ENCODE results near the gene ARL6. TPM values are rescaled to one million over a fixed set of nuclear protein-coding genes. Genes with fewer than 3 reads are reported as not detected.

Gene ARL6
- total and polyA plus RNA-seq, 5 donors: 1.8 to 5.7 (median 5.0) TPM

DNA sequence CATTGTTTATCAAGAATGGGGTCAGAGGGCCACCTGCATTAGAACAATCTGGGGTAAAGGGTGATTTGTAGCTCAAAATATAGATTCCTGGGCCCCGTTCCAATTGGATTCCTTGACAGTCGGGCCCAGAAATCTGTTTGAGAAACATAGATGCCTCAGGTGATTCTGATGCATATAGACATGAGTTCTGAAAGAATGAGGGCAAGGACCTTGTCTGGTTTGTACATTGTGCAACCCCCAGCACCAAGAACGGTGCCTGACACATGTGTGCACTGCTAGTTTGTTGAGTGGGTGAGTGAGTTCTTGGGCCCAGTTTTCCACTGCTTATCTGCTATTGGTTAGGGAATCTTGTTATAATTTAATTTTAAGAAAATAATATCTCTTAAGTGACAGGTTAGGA lies 73.8 kb downstream of the ARL6 start:
- H3K4me3 ChIP-seq (ENCODE audit: low read length): no peak overlapping the region
- 59% methylated on average over 3 of the region's 3 CpGs for WGBS
- H3K27ac ChIP-seq (ENCODE audit: low read length): no peak overlapping the region
- intact Hi-C loops (cut with DNase I): no loop called here
- no peak for ATAC-seq
- no peaks in the 10 kb centered on the region for H3K27me3 ChIP-seq (ENCODE audit: control insufficient read depth, insufficient read depth)
- no peak for DNase-seq
- peaks cover 14% of the 10 kb centered on the region for H3K4me1 ChIP-seq (ENCODE audit: control insufficient read depth, insufficient read depth, low read length)
- H3K9me3 ChIP-seq (ENCODE audit: control insufficient read depth, low read length): no peaks in the 10 kb centered on the region

DNA sequence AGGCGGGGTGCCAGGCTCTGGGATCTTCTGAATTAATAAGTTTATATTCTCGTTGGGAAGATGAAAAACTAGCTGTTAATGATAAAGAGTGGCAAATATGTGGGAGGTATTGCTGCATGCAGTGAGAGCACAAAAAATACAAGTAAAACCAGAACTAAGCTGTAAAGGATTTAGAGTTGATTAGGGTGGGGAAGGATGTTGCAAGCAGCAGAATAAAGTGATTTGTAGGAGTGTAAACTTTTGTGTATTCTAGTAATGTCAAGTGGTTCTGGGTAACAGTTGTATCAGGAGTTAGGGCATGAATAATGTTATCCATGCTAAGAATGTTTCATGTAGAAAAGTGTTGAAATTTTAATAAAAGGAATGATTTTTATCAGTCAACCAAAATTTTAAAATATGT lies 75.4 kb downstream of the ARL6 start:
- 78% methylated on average over 2 of the region's 2 CpGs for WGBS
- ATAC-seq (no peak), DNase-seq (no peak)
- Histone ChIP-seq H3K4me3 (ENCODE audit: low read length) (no peak overlapping the region), H3K9me3 (ENCODE audit: control insufficient read depth, low read length) (no peaks in the 10 kb centered on the region), H3K27ac (ENCODE audit: low read length) (no peak overlapping the region), H3K4me1 (ENCODE audit: control insufficient read depth, insufficient read depth, low read length) (peaks cover 10% of the 10 kb centered on the region), H3K27me3 (ENCODE audit: control insufficient read depth, insufficient read depth) (no peaks in the 10 kb centered on the region)
- intact Hi-C loops (cut with DNase I): no loop called here

DNA sequence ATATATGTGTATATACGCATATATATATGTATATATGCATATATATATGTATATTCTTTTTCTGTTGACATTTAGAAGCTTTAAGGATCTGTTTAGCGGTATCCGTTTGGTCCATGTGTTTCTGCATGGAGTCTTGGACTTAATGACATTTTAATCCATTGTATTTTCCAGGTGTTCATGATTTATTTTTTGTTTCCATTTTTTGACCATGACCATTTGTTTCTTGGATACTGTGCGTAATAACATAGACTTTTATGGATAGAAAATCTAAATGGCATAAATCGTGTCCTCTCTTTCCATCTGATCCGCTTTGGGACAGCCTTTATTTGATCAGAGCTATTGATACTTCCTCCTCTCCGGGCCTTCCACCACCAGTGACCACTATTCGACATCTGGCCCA lies 76.7 kb downstream of the ARL6 start:
- H3K4me1 ChIP-seq (ENCODE audit: control insufficient read depth, insufficient read depth, low read length): peaks cover 10% of the 10 kb centered on the region
- no peak for ATAC-seq
- intact Hi-C loops (cut with DNase I): no loop called here
- no peaks in the 10 kb centered on the region for H3K9me3 ChIP-seq (ENCODE audit: control insufficient read depth, low read length)
- no peak overlapping the region for H3K4me3 ChIP-seq (ENCODE audit: low read length)
- WGBS: 97% methylated on average over 8 of the region's 8 CpGs
- no peaks in the 10 kb centered on the region for H3K27me3 ChIP-seq (ENCODE audit: control insufficient read depth, insufficient read depth)
- no peak overlapping the region for H3K27ac ChIP-seq (ENCODE audit: low read length)
- DNase-seq: no peak

DNA sequence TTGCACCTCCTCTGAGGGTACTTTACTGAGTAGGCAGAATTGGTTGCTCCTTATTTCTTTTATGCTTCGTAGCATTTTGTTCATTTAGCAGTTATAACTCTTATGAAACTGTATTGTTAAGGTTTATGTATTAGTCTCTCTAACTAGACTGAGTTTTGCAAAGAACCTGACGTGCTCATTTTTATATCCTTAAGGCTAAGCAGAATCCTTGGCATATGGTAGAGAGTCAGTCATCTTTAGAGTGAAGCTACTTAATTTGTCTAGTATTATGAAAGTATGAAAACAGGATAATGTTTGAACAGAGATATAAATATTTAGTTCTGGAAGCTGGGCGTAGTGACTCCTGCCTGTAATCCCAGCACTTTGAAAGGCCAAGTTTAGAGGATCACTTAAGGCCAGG lies 77.4 kb downstream of the ARL6 start:
- Histone ChIP-seq H3K27me3 (ENCODE audit: control insufficient read depth, insufficient read depth) (no peaks in the 10 kb centered on the region), H3K9me3 (ENCODE audit: control insufficient read depth, low read length) (no peaks in the 10 kb centered on the region), H3K4me3 (ENCODE audit: low read length) (no peak overlapping the region), H3K27ac (ENCODE audit: low read length) (no peak overlapping the region), H3K4me1 (ENCODE audit: control insufficient read depth, insufficient read depth, low read length) (peaks cover 10% of the 10 kb centered on the region)
- DNase-seq: no peak
- ATAC-seq: no peak
- 92% methylated on average over 3 of the region's 3 CpGs for WGBS
- intact Hi-C loops (cut with DNase I): no loop called here

DNA sequence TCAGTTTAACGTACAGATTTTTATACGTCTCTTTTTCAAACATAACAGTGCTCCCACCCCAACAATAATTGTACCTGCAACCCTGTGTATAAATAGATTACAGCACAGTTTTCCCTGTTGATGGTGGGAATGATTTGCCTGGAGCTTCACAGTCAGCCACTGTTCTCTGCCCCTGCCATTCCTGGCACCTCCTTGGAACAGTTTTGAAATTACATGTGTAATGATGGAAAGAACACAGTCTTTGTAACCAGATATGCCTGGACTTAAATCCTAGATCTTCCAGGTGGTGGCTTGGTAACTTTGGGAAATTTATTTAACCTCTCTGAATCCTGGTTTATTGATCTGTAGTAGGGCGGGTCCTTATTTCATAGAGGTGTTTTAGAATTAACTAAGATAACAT lies 84.2 kb downstream of the ARL6 start:
- DNase-seq (no peak), ATAC-seq (no peak)
- Histone ChIP-seq H3K27ac (ENCODE audit: low read length) (no peak overlapping the region), H3K4me3 (ENCODE audit: low read length) (no peak overlapping the region), H3K9me3 (ENCODE audit: control insufficient read depth, low read length) (no peaks in the 10 kb centered on the region), H3K27me3 (ENCODE audit: control insufficient read depth, insufficient read depth) (no peaks in the 10 kb centered on the region), H3K4me1 (ENCODE audit: control insufficient read depth, insufficient read depth, low read length) (peaks cover 2% of the 10 kb centered on the region)
- WGBS: 87% methylated on average over 3 of the region's 3 CpGs
- intact Hi-C loops (cut with DNase I): no loop called here

Other genes with a start within 250 kb of the ARL6 start
- 10 to 100 TPM; 21.1 to 23.4 (median 23.0) TPM for gene CRYBG3, start 57.3 kb downstream of the ARL6 start, total RNA-seq
- 9.5 TPM for gene CRYBG3, start 57.3 kb downstream of the ARL6 start, polyA plus RNA-seq
- 10 to 100 TPM; 10.3 to 15.3 (median 13.0) TPM for gene RIOX2, start 207.7 kb downstream of the ARL6 start, total RNA-seq
- gene RIOX2, start 207.7 kb downstream of the ARL6 start, polyA plus RNA-seq: 9.3 TPM

Data from right cardiac atrium (tissue), 5 donors.